Vagina (tissue), 2 donors: Measurements from ENCODE around the gene EMSY.

Source experiments
- POLR2A ChIP-seq, 2 donors: fragments of 450-650 bp; IDR thresholded peaks; one replicate each; pipeline ENCODE4 v1.6.1; 2017; ENCODE audit warnings: antibody characterized with exemption in 2 of 2, mild to moderate bottlenecking in 2 of 2, moderate library complexity in 2 of 2
- POLR2AphosphoS5 ChIP-seq, 2 donors: sonication (generic); formaldehyde crosslinking; IDR thresholded peaks; one replicate each; pipeline ENCODE4 v1.9.0; 2017; ENCODE audit warnings: antibody characterized with exemption in 2 of 2, mild to moderate bottlenecking in 2 of 2, low read depth in 1 of 2; ENCODE audit not compliant: insufficient read depth in 1 of 2
- TF ChIP-seq, protein P1 (sequence below), 3 experiments: fragments of 450-650 bp in 2 of 3; fragments of 200-600 bp in 1 of 3; sonication (generic) in 1 of 3; IDR thresholded peaks; one replicate each; pipeline ENCODE4 v1.5.1; 2017 to 2019; ENCODE audit warnings: antibody characterized with exemption in 3 of 3, mild to moderate bottlenecking in 2 of 3, moderate library complexity in 2 of 3

- TF ChIP-seq, protein P1, sequence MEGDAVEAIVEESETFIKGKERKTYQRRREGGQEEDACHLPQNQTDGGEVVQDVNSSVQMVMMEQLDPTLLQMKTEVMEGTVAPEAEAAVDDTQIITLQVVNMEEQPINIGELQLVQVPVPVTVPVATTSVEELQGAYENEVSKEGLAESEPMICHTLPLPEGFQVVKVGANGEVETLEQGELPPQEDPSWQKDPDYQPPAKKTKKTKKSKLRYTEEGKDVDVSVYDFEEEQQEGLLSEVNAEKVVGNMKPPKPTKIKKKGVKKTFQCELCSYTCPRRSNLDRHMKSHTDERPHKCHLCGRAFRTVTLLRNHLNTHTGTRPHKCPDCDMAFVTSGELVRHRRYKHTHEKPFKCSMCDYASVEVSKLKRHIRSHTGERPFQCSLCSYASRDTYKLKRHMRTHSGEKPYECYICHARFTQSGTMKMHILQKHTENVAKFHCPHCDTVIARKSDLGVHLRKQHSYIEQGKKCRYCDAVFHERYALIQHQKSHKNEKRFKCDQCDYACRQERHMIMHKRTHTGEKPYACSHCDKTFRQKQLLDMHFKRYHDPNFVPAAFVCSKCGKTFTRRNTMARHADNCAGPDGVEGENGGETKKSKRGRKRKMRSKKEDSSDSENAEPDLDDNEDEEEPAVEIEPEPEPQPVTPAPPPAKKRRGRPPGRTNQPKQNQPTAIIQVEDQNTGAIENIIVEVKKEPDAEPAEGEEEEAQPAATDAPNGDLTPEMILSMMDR (IDR thresholded peaks at IDR 0.05), result no peak
- TF ChIP-seq POLR2A (IDR thresholded peaks at IDR 0.05), result no peak
- TF ChIP-seq POLR2AphosphoS5 (IDR thresholded peaks at IDR 0.05; ENCODE audit: insufficient read depth in 1 of 2, low read depth in 1 of 2), result no peak
These were observed 82.1 kb downstream of the EMSY start for GRCh38 chr11:76526878-76527277.
